OCI-LY7 (cell line): Measurements from ENCODE around the gene HTRA1.

Experiments used
- EZH2phosphoT487 ChIP-seq: fragments of 200-600 bp; sonication (generic); IDR thresholded peaks from 2 replicates; pipeline ENCODE4 v1.6.1; 2018; ENCODE audit warnings: low read depth, borderline replicate concordance, mild to moderate bottlenecking, mixed run types, antibody characterized with exemption, low read length, moderate library complexity, mixed read lengths
- TF ChIP-seq, protein P1 (sequence below): fragments of 200-600 bp; sonication (generic); conservative IDR thresholded peaks from 2 replicates; pipeline ENCODE4 v1.5.1; 2014; ENCODE audit warnings: mild to moderate bottlenecking, antibody characterized with exemption, low read length, moderate library complexity, mixed read lengths

DNA sequence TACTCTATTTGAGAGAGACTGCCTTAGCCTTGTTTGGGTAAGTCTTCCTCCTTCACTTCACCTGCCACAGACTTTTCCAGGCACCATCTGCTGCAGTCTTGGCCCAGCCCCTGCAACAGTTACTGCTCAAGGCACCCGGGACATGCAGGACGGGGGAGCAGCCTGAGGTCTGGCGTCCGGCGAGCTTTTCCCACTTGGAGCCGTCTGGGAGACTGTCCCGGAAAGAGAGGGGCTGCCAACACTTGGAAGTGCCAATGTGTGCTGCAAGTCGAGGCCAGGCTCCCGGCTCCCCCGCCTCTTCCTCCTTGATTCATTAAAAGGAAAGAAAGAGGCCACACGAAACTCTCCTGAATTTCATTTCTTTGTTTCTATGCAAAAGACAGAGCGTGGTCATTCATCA lies 13.7 kb downstream of the HTRA1 start:
- TF ChIP-seq, protein P1, sequence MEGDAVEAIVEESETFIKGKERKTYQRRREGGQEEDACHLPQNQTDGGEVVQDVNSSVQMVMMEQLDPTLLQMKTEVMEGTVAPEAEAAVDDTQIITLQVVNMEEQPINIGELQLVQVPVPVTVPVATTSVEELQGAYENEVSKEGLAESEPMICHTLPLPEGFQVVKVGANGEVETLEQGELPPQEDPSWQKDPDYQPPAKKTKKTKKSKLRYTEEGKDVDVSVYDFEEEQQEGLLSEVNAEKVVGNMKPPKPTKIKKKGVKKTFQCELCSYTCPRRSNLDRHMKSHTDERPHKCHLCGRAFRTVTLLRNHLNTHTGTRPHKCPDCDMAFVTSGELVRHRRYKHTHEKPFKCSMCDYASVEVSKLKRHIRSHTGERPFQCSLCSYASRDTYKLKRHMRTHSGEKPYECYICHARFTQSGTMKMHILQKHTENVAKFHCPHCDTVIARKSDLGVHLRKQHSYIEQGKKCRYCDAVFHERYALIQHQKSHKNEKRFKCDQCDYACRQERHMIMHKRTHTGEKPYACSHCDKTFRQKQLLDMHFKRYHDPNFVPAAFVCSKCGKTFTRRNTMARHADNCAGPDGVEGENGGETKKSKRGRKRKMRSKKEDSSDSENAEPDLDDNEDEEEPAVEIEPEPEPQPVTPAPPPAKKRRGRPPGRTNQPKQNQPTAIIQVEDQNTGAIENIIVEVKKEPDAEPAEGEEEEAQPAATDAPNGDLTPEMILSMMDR, result no peak
- no peak for TF ChIP-seq EZH2phosphoT487
